Stimulated activated CD8-positive, alpha-beta memory T cell treated with anti-CD3 and anti-CD28 coated beads, Interleukin-2, amount 100 ng/mL, for 48 hours (primary cell): Measurements from ENCODE around the gene SNX32.
"Not testable (repeated sequence)": the region's sequence is repeated elsewhere in the genome, so short reads cannot be mapped to it uniquely, and the experiment has no call there.

Experiments
- DNase-seq, 2 donors: peaks; one replicate each; pipeline ENCODE4 v3.0.0-alpha.2; 2020; ENCODE audit warnings: low read depth in 2 of 2

Gene SNX32

GRCh38 chr11:65822776-65823528 lies 10.8 kb upstream of the SNX32 start:
- no peak for DNase-seq

GRCh38 chr11:65826984-65827735 lies 6.6 kb upstream of the SNX32 start:
- DNase-seq, result no peak

- no peak for DNase-seq
These were observed 4.3 kb upstream of the SNX32 start for GRCh38 chr11:65829459-65829858.

- not testable (repeated sequence) for DNase-seq
These were observed 1.5 kb upstream of the SNX32 start for GRCh38 chr11:65832231-65832630.

- no peak for DNase-seq
These were observed 439 bp downstream of the SNX32 start for GRCh38 chr11:65834202-65834601.

GRCh38 chr11:65842144-65842543 lies 8.4 kb downstream of the SNX32 start:
- DNase-seq, result no peak

- no peak for DNase-seq
These were observed 10.0 kb downstream of the SNX32 start for GRCh38 chr11:65843811-65844210.

GRCh38 chr11:65844231-65844872 lies 10.6 kb downstream of the SNX32 start:
- no peak for DNase-seq

- no peak for DNase-seq
These were observed 14.0 kb downstream of the SNX32 start for GRCh38 chr11:65847746-65848145.

- not testable (repeated sequence) for DNase-seq
These were observed 14.9 kb downstream of the SNX32 start for GRCh38 chr11:65848693-65849092.

- DNase-seq, result no peak
These were observed 15.6 kb downstream of the SNX32 start for GRCh38 chr11:65849366-65849765.

- DNase-seq, result no peak
These were observed 16.0 kb downstream of the SNX32 start for GRCh38 chr11:65849771-65850216.

- DNase-seq, result no peak
These were observed 16.7 kb downstream of the SNX32 start for GRCh38 chr11:65850217-65851082.

GRCh38 chr11:65851083-65851579 lies 17.4 kb downstream of the SNX32 start:
- DNase-seq, result no peak

GRCh38 chr11:65851811-65852507 lies 18.2 kb downstream of the SNX32 start:
- DNase-seq, result no peak

- DNase-seq, result no peak
These were observed 18.9 kb downstream of the SNX32 start for GRCh38 chr11:65852508-65853245.

- no peak for DNase-seq
These were observed 19.6 kb downstream of the SNX32 start for GRCh38 chr11:65853246-65853979.

GRCh38 chr11:65854161-65854592 lies 20.4 kb downstream of the SNX32 start:
- DNase-seq, result no peak
